Upper lobe of left lung (tissue), 6 donors: ENCODE measurements around the gene ARMH4. TPM values are rescaled to one million over a fixed set of nuclear protein-coding genes. Genes with fewer than 3 reads are reported as not detected.

ENCODE experiments used
- ATAC-seq, 2 donors: fragments of 200-7000 bp; cut with Tn5 transposase; one replicate each; pipeline ENCODE4 v1.9.1; 2022; ENCODE audit warnings: mild to moderate bottlenecking in 2 of 2, moderate library complexity in 2 of 2; ENCODE audit not compliant: low FRiP score in 2 of 2
- DNase-seq, 2 donors: peaks; one replicate each; pipeline ENCODE4 v3.0.0-alpha.2; 2019 to 2020
- H3K27ac ChIP-seq, 4 donors: fragments of 200-600 bp; sonication (generic); one replicate each; pipeline ENCODE4 v1.5.1; 2016 to 2019
- H3K27me3 ChIP-seq, 4 donors: fragments of 200-600 bp; sonication (generic); one replicate each; pipeline ENCODE4 v1.5.1; 2017 to 2019
- H3K36me3 ChIP-seq, 4 donors: fragments of 200-600 bp; sonication (generic); one replicate each; pipeline ENCODE4 v1.5.1; 2016 to 2019
- H3K4me1 ChIP-seq, 4 donors: fragments of 200-600 bp; sonication (generic); one replicate each; pipeline ENCODE4 v1.5.1; 2018 to 2019
- H3K4me3 ChIP-seq, 4 donors: fragments of 200-600 bp; sonication (generic); one replicate each; pipeline ENCODE4 v1.5.1; 2017 to 2019; ENCODE audit warnings: mild to moderate bottlenecking in 2 of 4, moderate library complexity in 1 of 4
- H3K9me3 ChIP-seq, 4 donors: fragments of 200-600 bp; sonication (generic); one replicate each; pipeline ENCODE4 v1.5.1; 2018 to 2019
- CTCF ChIP-seq, 6 experiments: fragments of 450-650 bp in 4 of 6; fragments of 200-600 bp in 2 of 6; sonication (generic) in 2 of 6; IDR thresholded peaks; one replicate each; pipeline ENCODE4 v1.5.1; 2016 to 2019; ENCODE audit warnings: antibody characterized with exemption in 6 of 6
- EP300 ChIP-seq, 4 donors: sonication (generic); formaldehyde crosslinking; IDR thresholded peaks; one replicate each; pipeline ENCODE4 v1.5.1; 2017; ENCODE audit warnings: antibody characterized with exemption in 4 of 4, control low read depth in 2 of 4
- POLR2A ChIP-seq, 4 donors: fragments of 450-650 bp; IDR thresholded peaks; one replicate each; pipeline ENCODE4 v1.5.1; 2016 to 2017; ENCODE audit warnings: antibody characterized with exemption in 4 of 4, mild to moderate bottlenecking in 2 of 4
- POLR2AphosphoS5 ChIP-seq, 2 donors: sonication (generic); formaldehyde crosslinking; IDR thresholded peaks; one replicate each; pipeline ENCODE4 v1.5.1; 2017; ENCODE audit warnings: antibody characterized with exemption in 2 of 2
- WGBS, 2 donors: methylation state at CpG; one replicate each; pipeline ENCODE4 v1.1.5; 2017 to 2018; 5-methylcytosine and 5-hydroxymethylcytosine counted together
- total RNA-seq, 6 donors: library from RNA; depleted of rRNA in 4 of 6; stranded (reverse); fragments of >200 nt in 4 of 6; gene quantifications; one replicate each; pipeline versions ENCODE4 v1.1.0 to v1.2.1, GENCODE V29; 2016 to 2021
- donor health status: DM: no; HTN: no; CAD: no; lungs with moderate emphysema.
- donor health status: DM: no; HTN: yes; CAD: no; lungs with severe emphysema.

Gene ARMH4
- total RNA-seq, 6 donors from 2014 or later, result 1.0 to 6.2 (median 2.3) TPM

DNA sequence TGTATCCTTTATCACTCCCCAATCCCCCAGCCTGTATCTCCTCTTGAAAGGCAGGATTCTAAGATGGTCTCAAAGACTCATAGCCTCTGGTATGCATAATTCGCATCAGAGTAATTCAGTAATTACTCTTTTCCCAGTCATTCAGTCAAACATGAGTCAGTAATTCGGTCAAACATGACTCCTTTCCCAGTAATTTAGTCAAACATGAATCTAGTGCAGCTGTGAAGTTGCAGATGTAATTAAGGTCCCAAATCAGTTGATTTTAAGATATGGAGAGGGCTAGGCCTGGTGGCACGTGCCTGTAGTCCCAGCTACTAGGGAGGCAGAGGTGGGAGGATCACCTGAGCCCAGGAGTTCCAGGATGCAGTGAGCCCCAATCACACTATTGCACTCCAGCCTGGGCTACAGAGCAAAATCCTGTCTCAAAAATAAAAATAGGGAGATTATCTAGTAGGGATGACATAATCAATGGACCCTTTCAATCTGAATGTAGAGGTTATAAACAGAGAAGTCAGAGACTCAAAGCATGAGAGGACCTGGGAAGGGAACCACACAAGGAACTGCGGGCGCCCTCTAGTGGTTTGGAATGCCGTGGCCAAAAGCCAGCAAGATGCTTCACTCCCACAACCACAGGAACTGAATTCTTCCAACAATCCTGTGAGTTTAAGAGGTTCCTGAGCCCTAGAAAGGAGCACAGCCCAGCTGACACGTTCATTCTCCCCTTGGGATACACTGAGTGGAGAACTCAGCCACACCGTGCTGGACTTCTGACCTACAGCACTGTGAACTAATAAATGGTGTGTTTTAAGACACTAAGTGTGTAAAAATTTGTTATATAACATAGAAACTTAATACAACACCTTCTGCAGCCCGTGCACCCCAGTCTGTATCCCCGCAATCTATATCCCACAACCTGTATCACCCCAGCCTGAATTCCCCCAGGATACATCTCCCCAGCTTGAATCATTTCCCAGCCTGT, 14.3 kb upstream of the ARMH4 start:
- no peak for TF ChIP-seq POLR2AphosphoS5 (IDR thresholded peaks at IDR 0.05)
- peak; percentile 44 to 87 (median 58) for TF ChIP-seq CTCF (IDR thresholded peaks at IDR 0.05)
- H3K36me3 ChIP-seq, result no peaks in the 10 kb centered on the region
- peak in 1 of 2 donors; percentile 80 for DNase-seq

GRCh38 chr14:58160561-58160960, 8.5 kb upstream of the ARMH4 start:
- Histone ChIP-seq H3K27ac (no peak overlapping the region), H3K4me3 (no peak overlapping the region), H3K36me3 (no peaks in the 10 kb centered on the region), H3K4me1 (no peaks in the 10 kb centered on the region), H3K27me3 (no peaks in the 10 kb centered on the region), H3K9me3 (no peaks in the 10 kb centered on the region)
- ATAC-seq (no peak), DNase-seq (no peak)
- no peak for TF ChIP-seq EP300 (IDR thresholded peaks at IDR 0.05)
- no peak for TF ChIP-seq POLR2AphosphoS5 (IDR thresholded peaks at IDR 0.05)
- no peak for TF ChIP-seq POLR2A (IDR thresholded peaks at IDR 0.05)
- no peak for TF ChIP-seq CTCF (IDR thresholded peaks at IDR 0.05)

More for the DNA sequence above, 14.3 kb upstream of the ARMH4 start:
- no peak overlapping the region for H3K4me3 ChIP-seq
- peaks cover 0 to 5% (median 0%) of the 10 kb centered on the region in 4 donors for H3K4me1 ChIP-seq
- H3K27ac ChIP-seq, result no peak overlapping the region
- WGBS, 2 donors, result 34 to 35% methylated on average over 10 of the region's 10 CpGs
- peak; percentile 78 to 90 for ATAC-seq
- no peaks in the 10 kb centered on the region for H3K9me3 ChIP-seq
- H3K27me3 ChIP-seq, result no peaks in the 10 kb centered on the region

DNA sequence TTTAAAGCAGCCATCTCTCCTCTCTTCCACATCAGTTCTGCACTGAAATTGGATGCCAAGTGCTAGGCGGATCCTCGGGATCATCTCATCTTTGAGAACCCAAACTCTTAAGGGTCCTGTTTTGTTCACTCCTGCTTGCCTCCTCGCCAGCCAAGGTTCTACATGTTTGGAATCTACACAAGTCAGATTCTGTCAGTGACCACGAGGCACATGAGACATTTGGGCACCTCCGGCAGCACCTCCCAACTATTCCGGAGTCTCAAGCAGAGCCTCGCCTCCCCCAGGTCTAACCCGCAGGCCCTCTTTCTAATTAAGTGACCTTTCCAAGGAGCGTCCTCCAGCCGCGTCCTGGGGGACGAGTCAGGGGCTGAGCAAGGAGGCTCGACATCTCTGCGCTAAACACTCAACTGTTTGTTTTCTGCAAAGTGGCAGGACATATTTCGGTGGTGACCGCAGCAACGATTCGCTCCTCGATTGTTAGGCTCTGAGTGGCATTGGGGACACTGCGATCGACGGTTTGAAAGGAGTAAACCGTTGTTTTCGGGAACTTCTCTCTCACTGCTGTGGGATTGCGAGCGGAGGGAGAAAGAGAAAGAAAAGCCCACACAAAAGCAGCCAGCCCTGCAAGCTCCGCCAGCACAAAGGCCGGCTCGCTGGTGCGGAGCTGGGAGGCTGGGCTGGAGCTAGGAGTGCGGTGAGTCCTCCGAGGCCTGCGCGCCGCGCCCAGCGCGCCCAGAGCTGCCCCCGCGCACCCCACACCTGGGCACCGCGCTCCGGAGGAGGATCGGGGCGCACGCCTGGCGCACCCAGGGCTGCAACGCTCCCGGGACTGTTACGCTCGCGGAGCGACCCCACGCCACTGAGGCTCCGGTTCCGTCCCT, 640 bp downstream of the ARMH4 start:
- H3K27ac ChIP-seq, result peak overlapping the region in 2 of 4 donors; percentile 6 to 51
- DNase-seq, result no peak

GRCh38 chr14:58150243-58150805, 1.7 kb downstream of the ARMH4 start:
- H3K9me3 ChIP-seq, result no peaks in the 10 kb centered on the region
- ATAC-seq (no peak), DNase-seq (no peak)
- H3K4me3 ChIP-seq, result no peak overlapping the region
- no peak overlapping the region for H3K27ac ChIP-seq
- WGBS, 2 donors, result 87 to 89% methylated on average over 6 of the region's 6 CpGs
- TF ChIP-seq CTCF (IDR thresholded peaks at IDR 0.05) (no peak), POLR2A (IDR thresholded peaks at IDR 0.05) (no peak), EP300 (IDR thresholded peaks at IDR 0.05) (no peak), POLR2AphosphoS5 (IDR thresholded peaks at IDR 0.05) (no peak)
- no peaks in the 10 kb centered on the region for H3K36me3 ChIP-seq
- H3K4me1 ChIP-seq, result peaks cover 6 to 26% (median 13%) of the 10 kb centered on the region in 4 donors
- no peaks in the 10 kb centered on the region for H3K27me3 ChIP-seq

More for the DNA sequence above, 640 bp downstream of the ARMH4 start:
- Histone ChIP-seq H3K4me1 (peaks cover 6 to 26% (median 13%) of the 10 kb centered on the region in 4 donors), H3K4me3 (peak overlapping the region; percentile 66 to 97 (median 77)), H3K9me3 (no peaks in the 10 kb centered on the region), H3K27me3 (no peaks in the 10 kb centered on the region), H3K36me3 (no peaks in the 10 kb centered on the region)
- TF ChIP-seq EP300 (IDR thresholded peaks at IDR 0.05) (no peak), CTCF (IDR thresholded peaks at IDR 0.05) (no peak), POLR2A (IDR thresholded peaks at IDR 0.05) (no peak), POLR2AphosphoS5 (IDR thresholded peaks at IDR 0.05) (no peak)
- 3 to 4% methylated on average over 28 to 43 of the region's 56 CpGs for WGBS, 2 donors
- peak; percentile 70 to 76 for ATAC-seq
